Transverse colon (tissue), 4 donors: Measurements from ENCODE around the gene CCDC6.

ENCODE experiments used
- EP300 ChIP-seq: sonication (generic); formaldehyde crosslinking; IDR thresholded peaks from one replicate; pipeline ENCODE4 v1.6.1; 2017; ENCODE audit warnings: antibody characterized with exemption, low read depth
- POLR2A ChIP-seq: fragments of 450-650 bp; IDR thresholded peaks from one replicate; pipeline ENCODE4 v1.6.1; 2016; ENCODE audit warnings: antibody characterized with exemption, mild to moderate bottlenecking, moderate library complexity
- POLR2AphosphoS5 ChIP-seq, 3 donors: sonication (generic); formaldehyde crosslinking; IDR thresholded peaks; one replicate each; pipeline ENCODE4 v1.6.1; 2016; ENCODE audit warnings: antibody characterized with exemption in 3 of 3
- TF ChIP-seq, protein P1 (sequence below), 5 experiments: fragments of 200-600 bp in 3 of 5; fragments of 450-650 bp in 2 of 5; sonication (generic) in 3 of 5; IDR thresholded peaks; 1 replicate in 2 of 5; 2 replicates in 3 of 5; pipeline ENCODE4 v1.5.1; 2016 to 2017; ENCODE audit warnings: antibody characterized with exemption in 5 of 5, inconsistent platforms in 3 of 5, mild to moderate bottlenecking in 2 of 5, moderate library complexity in 1 of 5

DNA sequence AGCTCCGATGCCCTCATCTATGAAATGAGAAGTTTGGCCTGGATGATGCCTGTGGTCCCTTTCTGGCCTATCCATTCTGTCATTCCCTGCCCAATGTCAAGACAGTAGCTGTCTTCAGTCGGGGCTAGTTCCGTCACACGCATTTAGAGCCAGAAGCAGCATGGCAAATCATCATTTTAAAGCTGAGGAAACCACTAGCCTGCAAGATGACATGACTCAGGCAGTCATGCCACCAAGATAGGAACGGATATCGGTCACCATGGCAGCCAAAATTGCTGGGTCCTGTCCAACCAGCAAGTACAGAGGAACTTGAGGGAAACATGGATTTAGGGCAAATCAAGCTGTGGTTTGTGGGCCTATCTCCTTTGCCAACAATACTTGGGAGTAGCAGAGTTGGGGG, 88.6 kb downstream of the CCDC6 start:
- TF ChIP-seq, protein P1, sequence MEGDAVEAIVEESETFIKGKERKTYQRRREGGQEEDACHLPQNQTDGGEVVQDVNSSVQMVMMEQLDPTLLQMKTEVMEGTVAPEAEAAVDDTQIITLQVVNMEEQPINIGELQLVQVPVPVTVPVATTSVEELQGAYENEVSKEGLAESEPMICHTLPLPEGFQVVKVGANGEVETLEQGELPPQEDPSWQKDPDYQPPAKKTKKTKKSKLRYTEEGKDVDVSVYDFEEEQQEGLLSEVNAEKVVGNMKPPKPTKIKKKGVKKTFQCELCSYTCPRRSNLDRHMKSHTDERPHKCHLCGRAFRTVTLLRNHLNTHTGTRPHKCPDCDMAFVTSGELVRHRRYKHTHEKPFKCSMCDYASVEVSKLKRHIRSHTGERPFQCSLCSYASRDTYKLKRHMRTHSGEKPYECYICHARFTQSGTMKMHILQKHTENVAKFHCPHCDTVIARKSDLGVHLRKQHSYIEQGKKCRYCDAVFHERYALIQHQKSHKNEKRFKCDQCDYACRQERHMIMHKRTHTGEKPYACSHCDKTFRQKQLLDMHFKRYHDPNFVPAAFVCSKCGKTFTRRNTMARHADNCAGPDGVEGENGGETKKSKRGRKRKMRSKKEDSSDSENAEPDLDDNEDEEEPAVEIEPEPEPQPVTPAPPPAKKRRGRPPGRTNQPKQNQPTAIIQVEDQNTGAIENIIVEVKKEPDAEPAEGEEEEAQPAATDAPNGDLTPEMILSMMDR (IDR thresholded peaks at IDR 0.05): no peak
- TF ChIP-seq POLR2AphosphoS5 (IDR thresholded peaks at IDR 0.05) (no peak), POLR2A (no peak), EP300 (no peak)
